Effector memory CD4-positive, alpha-beta T cell (primary cell): ENCODE measurements around the gene TBL3.

Experiments used
- DNase-seq, 3 donors: peaks; one replicate each; pipeline ENCODE4 v3.0.0-alpha.2; 2020
- H3K27ac ChIP-seq: 2 replicates; pipeline ENCODE4 v1.7.0; 2013; ENCODE audit warnings: mild to moderate bottlenecking, low read length, moderate library complexity; ENCODE audit not compliant: insufficient read depth, poor library complexity, severe bottlenecking
- H3K27me3 ChIP-seq: replicated peaks from 2 replicates; pipeline ENCODE4 v1.7.0; 2013; ENCODE audit warnings: mild to moderate bottlenecking, low read length; ENCODE audit not compliant: insufficient read depth, control insufficient read depth, poor library complexity, severe bottlenecking
- H3K36me3 ChIP-seq: 2 replicates; pipeline ENCODE4 v1.7.0; 2013; ENCODE audit warnings: mild to moderate bottlenecking, low read length, moderate library complexity; ENCODE audit not compliant: control insufficient read depth, insufficient read depth
- H3K4me1 ChIP-seq: 2 replicates; pipeline ENCODE4 v1.7.0; 2013; ENCODE audit warnings: low read length, mild to moderate bottlenecking; ENCODE audit not compliant: control insufficient read depth, insufficient read depth, poor library complexity, severe bottlenecking
- H3K4me3 ChIP-seq: 2 replicates; pipeline ENCODE4 v1.7.0; 2013; ENCODE audit warnings: low read length, low read depth, mild to moderate bottlenecking; ENCODE audit not compliant: insufficient read depth, poor library complexity, severe bottlenecking
- H3K9me3 ChIP-seq: 2 replicates; pipeline ENCODE4 v1.7.0; 2013; ENCODE audit warnings: mild to moderate bottlenecking, low read length, moderate library complexity; ENCODE audit not compliant: control insufficient read depth
- total RNA-seq, 3 donors: gene quantifications; one replicate each; lab custom pipeline; 2026; lab: John Stamatoyannopoulos, UW

The TBL3 gene
- 25.4 to 33.0 (median 28.1) reads per million in 3 donors for total RNA-seq

GRCh38 chr16:1971796-1972489 lies at the start of gene TBL3:
Gene TBL3 (plus strand): TSS chr16:1972053. CDS start chr16:1972165, 112 bp downstream.
- peak within 1 kb of the TSS; percentile 80 for H3K27ac ChIP-seq
- no peaks in the 10 kb centered on the region for H3K9me3 ChIP-seq
- DNase-seq, result peak; percentile 94 to 96 (median 95)
- peak within 1 kb of the TSS; percentile 82 for H3K4me3 ChIP-seq
- H3K36me3 ChIP-seq, result peaks cover 29% of the 10 kb centered on the region
- no peaks in the 10 kb centered on the region for H3K27me3 ChIP-seq
- peaks cover 17% of the 10 kb centered on the region for H3K4me1 ChIP-seq

DNA sequence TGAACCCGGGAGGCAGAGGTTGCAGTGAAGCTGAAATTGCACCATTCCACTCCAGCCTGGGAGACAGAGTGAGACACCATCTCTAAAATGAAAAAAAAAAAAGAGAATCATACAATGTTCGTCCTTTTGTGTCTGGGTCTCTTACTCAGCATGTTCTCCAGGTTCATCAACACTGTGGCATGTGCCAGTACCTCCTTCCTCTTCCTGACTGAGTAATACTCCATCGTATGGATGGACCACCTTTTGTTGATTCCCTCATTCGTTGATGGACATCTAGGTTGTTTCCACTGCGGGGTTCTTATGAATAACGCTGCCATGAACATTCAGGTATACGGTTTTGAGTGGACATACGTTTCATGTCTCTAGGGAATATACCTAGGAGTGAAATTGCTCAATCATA lies 49.5 kb upstream of the TBL3 start:
- no peak overlapping the region for H3K4me3 ChIP-seq
- H3K27me3 ChIP-seq, result peaks cover 32% of the 10 kb centered on the region
- DNase-seq, result no peak
- H3K4me1 ChIP-seq, result peaks cover 4% of the 10 kb centered on the region
- no peaks in the 10 kb centered on the region for H3K9me3 ChIP-seq
- H3K36me3 ChIP-seq, result no peaks in the 10 kb centered on the region
- H3K27ac ChIP-seq, result no peak overlapping the region

- Histone ChIP-seq H3K4me1 (peaks cover 3% of the 10 kb centered on the region), H3K27me3 (peaks cover 31% of the 10 kb centered on the region), H3K9me3 (no peaks in the 10 kb centered on the region), H3K27ac (no peak overlapping the region), H3K4me3 (no peak overlapping the region), H3K36me3 (no peaks in the 10 kb centered on the region)
- DNase-seq, result no peak
These were observed 48.4 kb upstream of the TBL3 start for GRCh38 chr16:1923299-1924034.

GRCh38 chr16:1924095-1924494 lies 47.8 kb upstream of the TBL3 start:
- Histone ChIP-seq H3K4me1 (peaks cover under 1% of the 10 kb centered on the region), H3K36me3 (no peaks in the 10 kb centered on the region), H3K27ac (no peak overlapping the region), H3K4me3 (no peak overlapping the region), H3K27me3 (peaks cover 28% of the 10 kb centered on the region), H3K9me3 (no peaks in the 10 kb centered on the region)
- DNase-seq, result no peak

- Histone ChIP-seq H3K4me1 (peaks cover 10% of the 10 kb centered on the region), H3K4me3 (no peak overlapping the region), H3K9me3 (no peaks in the 10 kb centered on the region), H3K27ac (no peak overlapping the region), H3K27me3 (peaks cover 13% of the 10 kb centered on the region), H3K36me3 (no peaks in the 10 kb centered on the region)
- no peak for DNase-seq
These were observed 45.6 kb upstream of the TBL3 start for GRCh38 chr16:1926271-1926670.

DNA sequence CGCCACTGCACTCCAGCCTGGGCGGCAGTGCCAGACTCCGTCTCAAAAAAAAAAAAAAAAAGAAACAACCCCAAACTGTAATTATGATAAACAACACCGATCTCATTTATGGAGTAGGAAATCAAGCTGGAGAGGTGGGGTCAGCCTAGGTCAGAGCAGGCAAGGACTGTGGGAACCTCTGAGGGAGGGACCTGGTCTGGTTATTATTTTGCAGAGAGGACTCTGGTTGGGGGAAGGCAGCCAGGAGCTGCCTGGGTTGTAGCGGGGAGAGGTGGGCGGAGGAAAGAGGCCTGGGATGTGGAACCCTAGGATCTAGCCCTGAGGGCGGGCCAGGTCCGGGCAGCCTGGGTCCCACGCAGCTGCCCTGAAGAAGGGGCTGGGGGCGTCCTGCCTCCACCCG lies 42.7 kb upstream of the TBL3 start:
- Histone ChIP-seq H3K4me3 (peak overlapping the region; percentile 49), H3K9me3 (no peaks in the 10 kb centered on the region), H3K27ac (no peak overlapping the region), H3K36me3 (no peaks in the 10 kb centered on the region), H3K27me3 (no peaks in the 10 kb centered on the region), H3K4me1 (peaks cover 10% of the 10 kb centered on the region)
- DNase-seq, result no peak

GRCh38 chr16:1929578-1930337 lies 42.1 kb upstream of the TBL3 start:
- peak; percentile 78 to 87 (median 85) for DNase-seq
- Histone ChIP-seq H3K27ac (no peak overlapping the region), H3K4me3 (peak overlapping the region; percentile 49), H3K9me3 (no peaks in the 10 kb centered on the region), H3K27me3 (no peaks in the 10 kb centered on the region), H3K36me3 (no peaks in the 10 kb centered on the region), H3K4me1 (peaks cover 10% of the 10 kb centered on the region)

- DNase-seq, result no peak
- Histone ChIP-seq H3K36me3 (no peaks in the 10 kb centered on the region), H3K9me3 (no peaks in the 10 kb centered on the region), H3K4me1 (peaks cover 10% of the 10 kb centered on the region), H3K27ac (no peak overlapping the region), H3K27me3 (no peaks in the 10 kb centered on the region), H3K4me3 (no peak overlapping the region)
These were observed 41.5 kb upstream of the TBL3 start for GRCh38 chr16:1930338-1930720.

DNA sequence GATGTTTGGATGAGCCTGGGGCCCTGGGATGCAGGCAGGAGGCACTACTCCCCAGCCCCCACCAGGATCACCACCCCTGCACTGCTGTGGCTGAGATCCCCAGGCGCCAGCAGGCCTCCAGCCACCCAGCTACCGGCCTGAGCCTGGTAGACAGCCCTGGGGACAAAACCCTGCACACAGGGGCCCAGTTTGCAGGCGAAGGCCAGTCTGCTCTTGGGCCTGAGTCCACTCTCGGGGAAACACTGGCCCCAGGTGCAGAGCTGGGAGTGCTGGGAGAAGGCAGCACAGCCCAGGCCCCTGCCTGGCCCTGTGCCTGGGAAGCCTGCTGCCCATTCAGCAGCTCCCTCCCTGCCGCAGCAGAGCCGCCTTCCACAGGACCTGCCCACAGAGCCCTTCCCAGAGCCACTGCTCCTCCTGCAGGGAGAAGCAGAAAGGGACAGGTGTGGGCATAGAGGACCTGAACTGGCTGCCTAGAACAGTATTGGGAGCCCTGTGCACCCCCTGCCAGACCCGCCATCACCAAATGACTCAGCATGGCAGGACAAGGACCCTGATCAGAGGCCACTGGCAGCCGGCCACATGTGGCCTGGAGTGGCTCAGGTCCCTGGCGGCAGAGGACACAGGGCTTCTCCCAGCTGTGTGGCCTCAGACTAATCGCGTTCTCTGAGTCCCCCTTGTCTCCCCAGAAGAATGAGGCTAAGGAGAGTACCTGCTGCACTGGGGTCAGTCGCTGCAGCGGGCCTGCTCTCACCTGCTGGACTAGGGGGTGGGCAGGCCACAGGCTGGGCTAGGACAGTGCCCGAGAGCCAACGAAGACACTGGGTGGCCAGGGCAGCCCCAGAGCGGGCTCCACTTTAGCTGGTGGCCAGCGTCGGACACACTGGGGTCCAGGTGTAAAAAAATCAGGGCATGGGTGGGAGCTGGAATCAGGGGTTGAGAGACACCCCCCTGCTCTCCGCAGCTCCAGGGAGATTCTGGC lies 39.5 kb upstream of the TBL3 start:
- Histone ChIP-seq H3K4me3 (no peak overlapping the region), H3K36me3 (no peaks in the 10 kb centered on the region), H3K27me3 (no peaks in the 10 kb centered on the region), H3K9me3 (no peaks in the 10 kb centered on the region), H3K4me1 (peaks cover 10% of the 10 kb centered on the region), H3K27ac (no peak overlapping the region)
- DNase-seq, result no peak
